ENCODE data around the gene ZNF223. TPM values are rescaled to one million over a fixed set of nuclear protein-coding genes. Genes with fewer than 3 reads are reported as not detected.
A peak's percentile ranks its signal among the peaks of the same experiment; 100 is the strongest.

Gene ZNF223
- 4.3 and 10.9 TPM in 2 replicates for polyA plus RNA-seq (2014; cell fraction: cytosol; rRNA removed)
- polyA plus RNA-seq (2014; cell fraction: nucleus; rRNA removed) = 7.2 and 11.9 TPM in 2 replicates

- peak; percentile 92 for DNase-seq (ENCODE audit: low spot score)
Measured at GRCh38 chr19:44051650-44052402, at the start of gene ZNF223. Gene ZNF223, plus strand, starts transcription at chr19:44052036. Its CDS starts 3,141 bp downstream, at chr19:44055177.

DNA sequence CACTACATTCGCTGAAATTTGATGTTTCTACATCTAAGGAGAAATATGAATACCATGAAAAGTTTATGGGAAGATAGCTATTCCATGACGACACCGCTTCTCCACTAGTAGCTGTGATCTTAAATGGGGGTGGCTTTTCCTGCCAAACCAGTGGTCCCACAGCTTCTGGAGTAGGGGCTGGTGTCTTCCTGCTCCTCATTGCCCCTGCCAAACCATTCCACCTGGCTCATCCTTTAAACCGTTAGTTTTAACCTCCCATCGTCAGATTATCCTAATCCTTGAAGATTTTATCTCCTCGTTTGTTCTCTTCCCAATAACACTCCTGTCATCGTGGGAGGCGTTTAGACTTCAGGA, 49.6 kb upstream of the ZNF223 start:
- no peak for DNase-seq (ENCODE audit: low spot score)

GRCh38 chr19:44002566-44003460, 49.0 kb upstream of the ZNF223 start, which contains the start of gene ZNF230:
Gene ZNF230, plus strand, starts transcription at chr19:44002957. Its CDS starts 4,122 bp downstream, at chr19:44007079.
- DNase-seq (ENCODE audit: low spot score) = peak; percentile 93

GRCh38 chr19:44003461-44004009, 48.3 kb upstream of the ZNF223 start:
- DNase-seq (ENCODE audit: low spot score) = peak; percentile 2

- no peak for DNase-seq (ENCODE audit: low spot score)
Measured at GRCh38 chr19:44005973-44006372, 45.9 kb upstream of the ZNF223 start.

DNA sequence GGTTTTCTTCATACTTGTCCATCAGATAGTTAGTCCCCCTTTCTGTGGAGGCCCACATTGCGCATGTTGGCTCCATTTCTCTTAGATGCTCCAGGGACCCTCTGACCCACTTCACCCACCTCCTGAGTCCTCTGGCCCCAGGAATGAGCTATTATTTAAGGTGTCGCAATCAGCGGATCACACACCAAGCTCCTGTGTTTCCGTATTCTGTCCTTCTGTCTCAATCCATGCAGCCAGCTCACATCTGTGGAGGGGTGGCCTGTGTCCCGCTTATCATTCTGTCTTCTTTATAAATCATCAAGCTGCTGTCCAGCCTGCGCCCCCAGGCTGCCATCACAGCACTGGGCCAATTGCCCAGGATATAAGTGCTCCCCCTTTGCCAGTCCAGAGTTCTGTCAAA, 44.4 kb upstream of the ZNF223 start:
- no peak for DNase-seq (ENCODE audit: low spot score)

DNA sequence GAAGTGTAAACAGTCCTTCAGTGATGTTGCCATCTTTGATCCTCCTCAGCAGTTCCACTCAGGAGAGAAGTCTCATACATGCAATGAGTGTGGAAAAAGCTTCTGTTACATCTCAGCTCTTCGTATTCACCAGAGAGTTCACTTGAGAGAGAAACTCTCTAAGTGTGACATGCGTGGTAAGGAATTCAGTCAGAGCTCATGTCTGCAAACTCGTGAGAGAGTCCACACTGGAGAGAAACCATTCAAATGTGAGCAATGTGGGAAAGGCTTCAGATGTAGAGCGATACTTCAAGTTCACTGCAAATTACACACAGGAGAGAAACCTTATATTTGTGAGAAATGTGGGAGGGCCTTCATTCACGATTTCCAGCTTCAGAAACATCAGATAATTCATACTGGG, 41.4 kb upstream of the ZNF223 start:
- no peak for DNase-seq (ENCODE audit: low spot score)

DNA sequence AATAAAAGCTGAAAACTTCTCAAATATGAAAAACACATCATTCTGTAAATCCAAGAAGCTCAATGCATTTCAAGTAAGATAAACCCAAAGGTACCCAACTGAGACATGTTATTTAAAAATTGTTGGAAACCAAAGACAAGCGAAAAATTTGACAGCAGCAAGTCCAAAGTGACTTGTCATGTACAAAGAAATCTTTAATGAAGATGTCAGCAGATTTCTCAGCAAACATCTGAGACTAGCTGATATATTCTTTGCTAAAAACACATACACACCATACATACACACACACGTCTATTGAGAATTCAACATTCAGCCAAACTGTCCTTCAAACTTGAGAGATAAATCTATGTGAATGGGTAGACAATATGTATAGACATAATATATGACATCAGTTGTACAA, 32.3 kb upstream of the ZNF223 start:
- DNase-seq (ENCODE audit: low spot score) = no peak

DNA sequence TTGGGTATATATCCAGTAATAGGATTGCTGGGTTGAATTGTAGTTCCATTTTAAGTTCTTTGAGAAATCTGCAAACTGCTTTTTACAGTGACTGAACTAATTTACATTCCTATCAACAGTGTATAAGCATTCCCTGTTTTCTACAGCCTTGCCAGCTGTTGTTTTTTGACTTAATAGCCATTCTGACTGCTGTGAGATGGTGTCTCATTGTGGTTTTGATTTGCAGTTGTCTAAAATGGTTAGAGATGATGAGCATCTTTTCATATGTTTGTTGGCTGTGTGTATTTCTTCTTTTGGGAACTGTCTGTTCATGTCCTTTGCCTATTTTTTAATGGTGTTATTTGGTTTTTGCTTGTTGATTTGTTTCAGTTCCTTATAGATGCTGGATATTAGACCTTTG, 30.6 kb upstream of the ZNF223 start:
- no peak for DNase-seq (ENCODE audit: low spot score)

DNA sequence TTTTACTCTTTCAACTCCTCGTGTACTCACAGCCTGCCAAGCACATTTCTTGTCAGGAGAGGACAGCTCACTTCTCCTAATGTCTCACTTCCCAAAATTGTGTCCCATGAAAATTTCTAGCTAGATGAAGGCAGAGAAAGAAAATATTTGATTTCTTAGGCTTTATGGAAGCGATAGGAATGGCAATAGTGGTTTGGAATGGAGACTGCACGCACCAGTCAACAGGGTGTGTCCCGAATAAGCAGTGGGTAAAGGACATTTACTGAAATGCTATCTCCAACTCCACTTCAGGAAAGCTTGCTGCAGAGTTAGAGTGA, 27.0 kb upstream of the ZNF223 start:
- DNase-seq (ENCODE audit: low spot score) = no peak

DNA sequence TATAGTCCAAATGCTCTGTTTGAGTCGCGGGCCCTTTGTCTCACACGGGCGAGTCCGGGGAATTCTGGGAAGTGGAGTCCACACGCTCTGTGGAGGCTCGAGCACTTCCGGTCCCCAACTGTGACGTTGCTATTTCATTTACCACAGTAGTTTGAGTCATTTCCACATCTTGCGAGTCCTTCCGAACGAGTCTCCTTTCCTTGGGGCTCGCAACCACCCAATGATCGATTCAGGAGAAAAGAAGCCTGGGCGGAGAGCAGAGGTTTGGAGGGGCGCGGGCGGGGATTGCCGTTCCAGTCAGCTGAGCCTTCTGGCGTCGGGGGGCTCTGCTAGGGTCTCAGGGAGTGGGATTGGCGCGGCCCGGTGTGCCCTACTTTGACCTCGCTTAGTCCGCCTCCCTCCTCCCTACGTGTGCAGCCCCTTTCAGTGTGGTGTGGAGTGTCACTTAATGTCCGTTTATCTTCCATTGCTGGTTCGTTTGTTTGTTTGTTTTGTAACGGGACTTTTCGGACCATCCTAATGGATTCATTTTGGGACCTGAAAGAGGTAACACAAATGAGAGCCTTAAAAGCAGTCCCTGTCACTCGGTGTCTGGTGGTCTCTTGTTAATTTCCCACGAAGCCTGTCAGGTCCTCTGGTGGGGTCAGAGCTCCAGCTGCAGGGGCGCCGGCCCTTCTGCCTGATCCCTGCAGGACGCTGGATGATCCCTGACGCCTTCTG, 26.5 kb upstream of the ZNF223 start, which contains the start of gene ZNF222:
ZNF222 (plus strand) TSS at position 163 of the 720 bp plus-strand sequence; CDS start at position 221, 58 bp downstream.
- peak; percentile 77 for DNase-seq (ENCODE audit: low spot score)

GRCh38 chr19:44026622-44027021, 25.2 kb upstream of the ZNF223 start:
- no peak for DNase-seq (ENCODE audit: low spot score)

DNA sequence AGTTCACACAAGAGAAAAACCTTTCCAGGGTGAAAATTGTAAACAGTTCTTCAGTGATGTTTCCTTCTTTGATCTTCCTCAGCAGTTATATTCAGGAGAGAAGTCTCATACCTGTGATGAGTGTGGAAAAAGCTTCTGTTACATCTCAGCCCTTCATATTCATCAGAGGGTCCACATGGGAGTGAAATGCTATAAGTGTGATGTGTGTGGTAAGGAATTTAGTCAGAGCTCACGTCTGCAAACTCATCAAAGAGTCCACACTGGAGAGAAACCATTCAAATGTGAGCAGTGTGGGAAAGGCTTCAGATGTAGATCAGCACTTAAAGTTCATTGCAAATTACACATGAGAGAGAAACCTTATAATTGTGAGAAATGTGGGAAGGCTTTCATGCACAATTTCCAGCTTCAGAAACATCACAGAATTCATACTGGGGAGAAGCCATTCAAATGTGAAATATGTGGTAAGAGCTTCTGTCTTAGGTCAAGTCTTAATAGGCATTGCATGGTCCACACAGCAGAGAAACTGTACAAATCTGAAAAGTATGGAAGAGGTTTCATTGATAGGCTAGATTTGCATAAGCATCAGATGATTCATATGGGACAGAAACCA, 19.7 kb upstream of the ZNF223 start:
- DNase-seq (ENCODE audit: low spot score) = no peak

DNA sequence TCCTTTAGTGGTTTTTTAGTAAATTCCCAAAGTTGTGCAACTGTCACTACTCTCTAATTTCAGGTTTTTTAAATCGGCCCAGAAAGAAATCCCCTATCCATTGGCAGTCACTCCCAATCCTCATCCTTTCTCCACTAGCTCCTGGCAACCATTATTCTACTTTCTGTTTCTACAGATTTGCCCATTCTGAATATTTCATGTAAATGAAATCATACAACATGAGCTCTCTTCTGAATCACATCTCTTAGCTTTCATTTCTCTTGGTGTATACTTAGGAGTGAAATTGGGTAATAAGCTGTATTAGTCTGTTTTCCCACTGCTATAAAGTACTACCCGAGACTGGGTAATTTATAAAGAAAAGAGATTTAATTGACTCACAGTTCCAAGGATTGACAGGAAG, 9.7 kb upstream of the ZNF223 start:
- DNase-seq (ENCODE audit: low spot score) = no peak

DNA sequence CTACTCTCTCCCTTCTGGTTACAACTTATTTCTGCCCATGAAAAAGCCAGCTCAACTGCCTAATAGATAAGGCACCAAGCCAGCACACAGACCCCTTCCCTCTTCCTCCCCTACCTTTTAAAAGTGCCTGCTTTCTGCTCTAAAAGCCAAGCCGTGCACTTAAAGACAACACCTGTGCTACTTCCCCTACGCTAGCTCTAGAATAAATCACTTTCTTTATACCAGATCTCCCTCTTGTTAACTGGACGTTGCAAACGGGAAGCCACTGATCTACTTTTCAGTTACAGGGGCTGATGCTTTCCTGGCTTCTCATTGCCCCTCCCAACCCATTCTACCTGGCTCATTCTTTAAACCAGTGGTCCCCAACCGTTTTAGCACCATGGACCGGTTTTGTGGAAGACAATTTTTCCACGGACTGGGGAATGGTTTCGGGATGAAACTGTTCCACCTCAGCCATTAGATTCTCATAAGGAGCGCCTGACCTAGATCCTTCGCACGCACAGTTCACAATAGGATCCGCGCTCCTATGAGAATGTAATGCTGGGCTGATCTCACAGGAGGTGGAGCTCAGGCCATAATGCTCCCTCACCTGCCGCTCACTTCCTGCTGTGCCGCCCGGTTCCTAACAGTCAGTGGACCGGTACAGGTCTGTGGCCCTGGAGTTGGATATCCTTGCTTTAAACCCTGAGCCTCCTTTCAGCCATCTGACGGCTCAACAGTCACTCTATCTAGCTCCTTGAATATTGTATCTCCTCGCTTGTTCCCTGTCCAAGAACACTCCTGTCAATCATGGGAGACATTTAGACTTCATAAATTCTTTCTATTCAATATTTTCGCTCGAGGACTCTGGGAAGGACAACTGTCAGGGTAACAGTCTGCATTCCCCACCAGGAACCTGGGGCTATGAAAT, 841 bp upstream of the ZNF223 start:
- DNase-seq (ENCODE audit: low spot score) = no peak

DNA sequence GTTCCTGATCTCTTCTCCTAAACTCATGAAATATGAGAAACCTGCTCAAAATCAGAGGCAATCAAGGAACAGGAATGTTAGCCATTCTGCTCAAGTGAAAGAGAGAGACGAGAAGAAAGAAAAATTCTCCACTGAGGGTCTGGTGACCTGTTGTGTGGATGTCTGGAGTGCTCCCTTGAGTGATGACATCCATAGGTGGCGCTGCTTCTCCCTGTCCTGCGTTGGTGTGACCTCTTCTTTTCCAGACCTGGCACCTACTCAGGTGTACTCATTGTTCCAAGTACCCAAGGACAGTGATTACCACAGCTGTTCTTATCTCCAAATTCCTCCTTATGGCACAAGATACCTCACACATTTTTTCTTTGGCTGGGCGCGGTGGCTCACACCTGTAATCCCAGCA, 4.0 kb downstream of the ZNF223 start:
- no peak for DNase-seq (ENCODE audit: low spot score)

GRCh38 chr19:44059229-44059628, 7.4 kb downstream of the ZNF223 start:
- no peak for DNase-seq (ENCODE audit: low spot score)

DNA sequence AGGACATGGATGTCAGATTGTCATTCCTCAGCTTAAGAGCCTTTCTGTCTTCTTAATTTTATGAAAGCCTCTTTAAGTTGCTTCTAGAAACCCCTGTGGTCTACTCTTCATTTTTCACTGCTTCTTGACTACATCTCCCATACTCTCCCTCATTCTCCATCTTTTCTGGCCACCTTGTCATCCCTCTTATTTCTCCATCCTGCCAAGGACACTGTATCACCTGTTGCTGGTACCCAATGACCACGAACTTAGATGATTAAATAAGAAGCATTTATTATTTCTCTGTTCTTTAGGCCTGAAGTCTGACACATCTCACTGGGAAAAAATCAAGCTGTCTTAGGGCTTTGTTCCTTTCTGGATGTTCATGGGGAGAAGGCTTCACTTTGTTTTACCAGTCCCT, 9.2 kb downstream of the ZNF223 start:
- DNase-seq (ENCODE audit: low spot score) = no peak

DNA sequence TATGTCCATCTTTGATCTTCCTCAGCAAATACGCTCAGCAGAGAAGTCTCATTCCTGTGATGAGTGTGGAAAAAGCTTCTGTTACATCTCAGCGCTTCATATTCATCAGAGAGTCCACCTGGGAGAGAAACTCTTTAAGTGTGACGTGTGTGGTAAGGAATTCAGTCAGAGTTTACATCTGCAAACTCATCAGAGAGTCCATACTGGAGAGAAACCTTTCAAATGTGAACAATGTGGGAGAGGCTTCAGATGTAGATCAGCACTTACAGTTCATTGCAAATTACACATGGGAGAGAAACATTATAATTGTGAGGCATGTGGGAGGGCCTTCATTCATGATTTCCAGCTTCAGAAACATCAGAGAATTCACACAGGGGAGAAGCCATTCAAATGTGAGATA, 14.5 kb downstream of the ZNF223 start:
- DNase-seq (ENCODE audit: low spot score) = no peak

DNA sequence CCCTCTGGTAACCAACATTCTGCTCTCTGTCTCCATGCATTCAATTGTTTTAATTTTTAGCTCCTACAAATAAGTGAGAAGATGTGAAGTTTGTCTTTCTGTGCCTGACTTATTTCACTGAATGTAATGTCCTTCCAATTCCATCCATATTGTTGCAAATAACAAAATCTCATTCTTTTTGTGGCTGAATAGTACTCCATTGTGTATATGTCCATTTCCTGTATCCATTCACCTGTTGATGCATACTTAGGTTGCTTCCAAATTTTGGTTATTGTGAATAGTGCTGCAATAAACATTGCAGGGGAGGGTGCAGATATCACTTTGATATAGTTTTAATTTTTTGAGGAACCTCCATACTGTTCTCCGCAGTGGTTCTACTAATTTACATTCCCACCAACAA, 17.6 kb downstream of the ZNF223 start:
- DNase-seq (ENCODE audit: low spot score) = no peak

Data from SK-N-DZ (cell line).